Measurements from ENCODE around the gene PRKAB1.

DNA sequence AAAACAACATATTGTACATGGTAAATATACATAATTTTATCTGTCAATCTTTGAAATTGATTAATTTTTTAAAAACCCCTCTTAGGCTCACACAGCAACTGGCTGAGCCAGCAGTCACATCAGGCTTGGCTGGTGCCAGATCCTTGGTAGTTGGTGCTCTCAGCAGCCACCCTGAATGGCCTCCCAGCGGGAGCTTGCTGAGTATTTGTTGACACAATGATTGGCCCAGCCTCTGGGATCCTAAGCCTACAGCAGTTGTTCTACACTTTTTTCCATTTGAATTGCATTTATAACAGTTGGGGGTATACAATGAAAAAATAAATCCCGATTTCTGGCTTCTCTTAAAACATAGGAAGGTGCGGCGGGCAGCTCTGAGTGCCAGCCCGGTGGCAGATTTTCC, 11.1 kb downstream of the PRKAB1 start:
- TF ChIP-seq POLR2A (IDR thresholded peaks at IDR 0.05) = no peak
- TF ChIP-seq, protein P1, sequence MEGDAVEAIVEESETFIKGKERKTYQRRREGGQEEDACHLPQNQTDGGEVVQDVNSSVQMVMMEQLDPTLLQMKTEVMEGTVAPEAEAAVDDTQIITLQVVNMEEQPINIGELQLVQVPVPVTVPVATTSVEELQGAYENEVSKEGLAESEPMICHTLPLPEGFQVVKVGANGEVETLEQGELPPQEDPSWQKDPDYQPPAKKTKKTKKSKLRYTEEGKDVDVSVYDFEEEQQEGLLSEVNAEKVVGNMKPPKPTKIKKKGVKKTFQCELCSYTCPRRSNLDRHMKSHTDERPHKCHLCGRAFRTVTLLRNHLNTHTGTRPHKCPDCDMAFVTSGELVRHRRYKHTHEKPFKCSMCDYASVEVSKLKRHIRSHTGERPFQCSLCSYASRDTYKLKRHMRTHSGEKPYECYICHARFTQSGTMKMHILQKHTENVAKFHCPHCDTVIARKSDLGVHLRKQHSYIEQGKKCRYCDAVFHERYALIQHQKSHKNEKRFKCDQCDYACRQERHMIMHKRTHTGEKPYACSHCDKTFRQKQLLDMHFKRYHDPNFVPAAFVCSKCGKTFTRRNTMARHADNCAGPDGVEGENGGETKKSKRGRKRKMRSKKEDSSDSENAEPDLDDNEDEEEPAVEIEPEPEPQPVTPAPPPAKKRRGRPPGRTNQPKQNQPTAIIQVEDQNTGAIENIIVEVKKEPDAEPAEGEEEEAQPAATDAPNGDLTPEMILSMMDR (IDR thresholded peaks at IDR 0.05) = no peak
- no peak for TF ChIP-seq POLR2AphosphoS5 (IDR thresholded peaks at IDR 0.05; ENCODE audit: insufficient read depth in 1 of 2, low read depth in 1 of 2)

Measured in vagina (tissue), 2 donors.